Muscle layer of duodenum (tissue), 2 donors: ENCODE results near the gene NDST1.

Source experiments
- H3K27ac ChIP-seq: one replicate; pipeline ENCODE4 v1.7.0; 2013; ENCODE audit warnings: mild to moderate bottlenecking, low read length
- H3K27me3 ChIP-seq: one replicate; pipeline ENCODE4 v1.7.0; 2013; ENCODE audit warnings: low read depth, mild to moderate bottlenecking, control low read depth, low read length
- H3K36me3 ChIP-seq, 2 donors: one replicate each; pipeline ENCODE4 v1.7.0; 2013; ENCODE audit warnings: low read length in 2 of 2, control low read depth in 1 of 2, mild to moderate bottlenecking in 1 of 2; ENCODE audit not compliant: insufficient read depth in 2 of 2, control insufficient read depth in 1 of 2
- H3K4me1 ChIP-seq, 2 donors: one replicate each; pipeline ENCODE4 v1.7.0; 2013; ENCODE audit warnings: low read length in 2 of 2, mild to moderate bottlenecking in 2 of 2, control low read depth in 1 of 2, moderate library complexity in 1 of 2; ENCODE audit not compliant: insufficient read depth in 2 of 2, control insufficient read depth in 1 of 2
- H3K4me3 ChIP-seq, 2 donors: one replicate each; pipeline ENCODE4 v1.7.0; 2013; ENCODE audit warnings: low read length in 2 of 2, low read depth in 1 of 2, mild to moderate bottlenecking in 1 of 2
- H3K9me3 ChIP-seq, 2 donors: one replicate each; pipeline ENCODE4 v1.7.0; 2013; ENCODE audit warnings: low read length in 2 of 2, control low read depth in 1 of 2, mild to moderate bottlenecking in 1 of 2; ENCODE audit not compliant: control insufficient read depth in 1 of 2
- donor health status: healthy.

NDST1 gene

DNA sequence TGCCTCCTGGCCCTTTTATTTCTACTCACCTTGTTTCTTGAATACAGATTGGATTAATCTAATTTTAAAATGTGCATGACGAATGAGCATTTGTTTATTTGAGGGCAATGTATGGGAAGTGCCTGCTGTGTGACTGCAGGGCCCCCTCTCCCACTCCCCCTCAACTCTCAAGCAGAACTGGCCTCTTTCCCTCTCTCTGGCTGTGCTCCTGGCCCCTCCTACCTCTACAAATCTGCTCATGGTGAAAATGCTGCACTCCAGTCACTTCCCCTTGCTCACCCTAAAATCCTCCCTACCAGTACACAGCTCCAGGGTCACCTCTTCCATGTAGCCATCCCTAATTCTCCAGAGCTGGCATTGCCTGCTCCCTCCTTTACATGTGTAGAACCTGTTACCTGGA lies 17.2 kb upstream of the NDST1 start:
- H3K27ac ChIP-seq, result peak overlapping the region; percentile 49
- H3K27me3 ChIP-seq, result no peaks in the 10 kb centered on the region
- H3K9me3 ChIP-seq, result no peaks in the 10 kb centered on the region
- peaks cover 0 to 8% of the 10 kb centered on the region in 2 donors for H3K36me3 ChIP-seq
- H3K4me3 ChIP-seq, result no peak overlapping the region
- peaks cover 55 to 65% of the 10 kb centered on the region in 2 donors for H3K4me1 ChIP-seq

GRCh38 chr5:150491876-150492275 lies 16.1 kb upstream of the NDST1 start:
- Histone ChIP-seq H3K27ac (peak overlapping the region; percentile 36), H3K4me3 (no peak overlapping the region), H3K9me3 (no peaks in the 10 kb centered on the region), H3K36me3 (peaks cover 0 to 2% of the 10 kb centered on the region in 2 donors), H3K4me1 (peaks cover 55 to 70% of the 10 kb centered on the region in 2 donors), H3K27me3 (no peaks in the 10 kb centered on the region)

GRCh38 chr5:150492621-150493020 lies 15.3 kb upstream of the NDST1 start:
- H3K4me1 ChIP-seq, result peaks cover 49 to 69% of the 10 kb centered on the region in 2 donors
- H3K9me3 ChIP-seq, result no peaks in the 10 kb centered on the region
- no peaks in the 10 kb centered on the region for H3K36me3 ChIP-seq
- H3K27ac ChIP-seq, result peak overlapping the region; percentile 36
- no peak overlapping the region for H3K4me3 ChIP-seq
- no peaks in the 10 kb centered on the region for H3K27me3 ChIP-seq

- no peaks in the 10 kb centered on the region for H3K27me3 ChIP-seq
- H3K4me3 ChIP-seq, result no peak overlapping the region
- H3K36me3 ChIP-seq, result peaks cover 0 to 4% of the 10 kb centered on the region in 2 donors
- no peak overlapping the region for H3K27ac ChIP-seq
- no peaks in the 10 kb centered on the region for H3K9me3 ChIP-seq
- peaks cover 36 to 69% of the 10 kb centered on the region in 2 donors for H3K4me1 ChIP-seq
Observed at GRCh38 chr5:150496098-150496497, 11.8 kb upstream of the NDST1 start.

- Histone ChIP-seq H3K4me3 (no peak overlapping the region), H3K27me3 (no peaks in the 10 kb centered on the region), H3K4me1 (peaks cover 31 to 69% of the 10 kb centered on the region in 2 donors), H3K27ac (no peak overlapping the region), H3K36me3 (peaks cover 0 to 4% of the 10 kb centered on the region in 2 donors), H3K9me3 (no peaks in the 10 kb centered on the region)
Observed at GRCh38 chr5:150496534-150496933, 11.4 kb upstream of the NDST1 start.

- Histone ChIP-seq H3K27ac (no peak overlapping the region), H3K4me3 (no peak overlapping the region), H3K36me3 (peaks cover 0 to 4% of the 10 kb centered on the region in 2 donors), H3K4me1 (peaks cover 25 to 68% of the 10 kb centered on the region in 2 donors), H3K9me3 (no peaks in the 10 kb centered on the region), H3K27me3 (no peaks in the 10 kb centered on the region)
Observed at GRCh38 chr5:150497274-150497988, 10.5 kb upstream of the NDST1 start.

GRCh38 chr5:150497989-150498317 lies 10.0 kb upstream of the NDST1 start:
- Histone ChIP-seq H3K36me3 (peaks cover 0 to 4% of the 10 kb centered on the region in 2 donors), H3K9me3 (no peaks in the 10 kb centered on the region), H3K4me1 (peaks cover 20 to 63% of the 10 kb centered on the region in 2 donors), H3K27me3 (no peaks in the 10 kb centered on the region), H3K4me3 (no peak overlapping the region), H3K27ac (no peak overlapping the region)

GRCh38 chr5:150498501-150498900 lies 9.4 kb upstream of the NDST1 start:
- Histone ChIP-seq H3K4me3 (no peak overlapping the region), H3K9me3 (no peaks in the 10 kb centered on the region), H3K4me1 (peaks cover 20 to 65% of the 10 kb centered on the region in 2 donors), H3K27me3 (no peaks in the 10 kb centered on the region), H3K36me3 (peaks cover 0 to 4% of the 10 kb centered on the region in 2 donors), H3K27ac (no peak overlapping the region)

GRCh38 chr5:150498971-150499370 lies 9.0 kb upstream of the NDST1 start:
- peaks cover 0 to 4% of the 10 kb centered on the region in 2 donors for H3K36me3 ChIP-seq
- H3K9me3 ChIP-seq, result no peaks in the 10 kb centered on the region
- no peaks in the 10 kb centered on the region for H3K27me3 ChIP-seq
- H3K4me3 ChIP-seq, result no peak overlapping the region
- H3K4me1 ChIP-seq, result peaks cover 24 to 68% of the 10 kb centered on the region in 2 donors
- H3K27ac ChIP-seq, result no peak overlapping the region

GRCh38 chr5:150499437-150499956 lies 8.4 kb upstream of the NDST1 start:
- Histone ChIP-seq H3K27ac (no peak overlapping the region), H3K4me3 (no peak overlapping the region), H3K27me3 (no peaks in the 10 kb centered on the region), H3K36me3 (peaks cover 0 to 4% of the 10 kb centered on the region in 2 donors), H3K9me3 (no peaks in the 10 kb centered on the region), H3K4me1 (peaks cover 30 to 72% of the 10 kb centered on the region in 2 donors)

DNA sequence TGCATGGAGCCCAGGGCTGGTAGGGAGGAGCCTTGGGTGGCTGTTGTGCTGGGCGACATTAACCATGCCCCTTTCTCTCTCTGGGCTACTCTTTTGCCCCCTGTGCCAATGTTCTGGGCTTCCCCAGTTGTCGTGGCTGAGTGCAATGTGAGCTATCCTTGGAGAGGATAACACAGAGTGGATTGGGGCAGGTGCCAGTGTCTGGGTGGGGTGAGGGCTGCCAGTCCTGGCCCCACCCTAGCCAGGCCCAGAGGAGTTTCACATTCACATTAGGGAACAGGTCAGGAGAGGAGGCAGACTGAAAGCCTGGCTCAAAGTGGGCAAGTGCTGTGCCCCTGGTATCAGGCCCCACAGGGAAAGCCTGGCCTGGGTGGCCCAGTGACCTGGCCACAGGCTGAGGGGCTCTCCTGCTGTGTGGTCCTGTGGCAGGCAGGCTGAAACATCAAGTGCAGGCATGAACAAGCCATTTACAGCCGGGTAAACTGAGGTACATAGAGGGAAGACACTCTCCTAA lies 7.5 kb upstream of the NDST1 start:
- no peaks in the 10 kb centered on the region for H3K27me3 ChIP-seq
- no peak overlapping the region for H3K4me3 ChIP-seq
- H3K4me1 ChIP-seq, result peaks cover 33 to 81% of the 10 kb centered on the region in 2 donors
- H3K36me3 ChIP-seq, result peaks cover 0 to 4% of the 10 kb centered on the region in 2 donors
- no peak overlapping the region for H3K27ac ChIP-seq
- no peaks in the 10 kb centered on the region for H3K9me3 ChIP-seq
